ENCODE data around the gene FTO. TPM values are rescaled to one million over a fixed set of nuclear protein-coding genes. Genes with fewer than 3 reads are reported as not detected.

The FTO gene
- total RNA-seq, 1 experiment from 2014 or later: 57.4 TPM

DNA sequence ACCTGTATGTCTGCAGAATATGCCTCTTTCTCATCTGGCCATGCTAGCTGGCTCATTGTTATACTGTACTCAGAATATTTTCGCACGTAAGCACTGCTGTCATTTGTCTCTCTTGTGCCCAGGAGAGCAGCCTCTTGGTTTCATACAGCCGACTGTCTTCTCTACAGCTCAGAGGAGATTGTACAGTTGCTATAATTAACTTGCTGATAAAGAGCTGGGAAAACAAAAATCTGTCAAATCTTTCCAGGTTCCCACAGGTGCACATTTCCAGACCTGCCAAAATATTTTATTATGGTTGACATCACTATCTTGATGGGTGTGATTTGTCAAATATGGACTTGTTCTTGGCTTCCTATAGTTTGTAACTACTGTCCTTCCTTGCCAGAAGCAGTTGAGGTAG is 122.7 kb downstream of the FTO start:
- no peak for TF ChIP-seq PRRX2 (CRISPR knock-in tag; IDR thresholded peaks at IDR 0.05)
- no peak for TF ChIP-seq ZNF423 (CRISPR knock-in tag; IDR thresholded peaks at IDR 0.05)
- TF ChIP-seq OVOL2 (CRISPR knock-in tag; IDR thresholded peaks at IDR 0.05; ENCODE audit: borderline replicate concordance): no peak
- TF ChIP-seq MXD4 (CRISPR knock-in tag; IDR thresholded peaks at IDR 0.05; ENCODE audit: borderline replicate concordance): no peak
- TF ChIP-seq, protein P1, sequence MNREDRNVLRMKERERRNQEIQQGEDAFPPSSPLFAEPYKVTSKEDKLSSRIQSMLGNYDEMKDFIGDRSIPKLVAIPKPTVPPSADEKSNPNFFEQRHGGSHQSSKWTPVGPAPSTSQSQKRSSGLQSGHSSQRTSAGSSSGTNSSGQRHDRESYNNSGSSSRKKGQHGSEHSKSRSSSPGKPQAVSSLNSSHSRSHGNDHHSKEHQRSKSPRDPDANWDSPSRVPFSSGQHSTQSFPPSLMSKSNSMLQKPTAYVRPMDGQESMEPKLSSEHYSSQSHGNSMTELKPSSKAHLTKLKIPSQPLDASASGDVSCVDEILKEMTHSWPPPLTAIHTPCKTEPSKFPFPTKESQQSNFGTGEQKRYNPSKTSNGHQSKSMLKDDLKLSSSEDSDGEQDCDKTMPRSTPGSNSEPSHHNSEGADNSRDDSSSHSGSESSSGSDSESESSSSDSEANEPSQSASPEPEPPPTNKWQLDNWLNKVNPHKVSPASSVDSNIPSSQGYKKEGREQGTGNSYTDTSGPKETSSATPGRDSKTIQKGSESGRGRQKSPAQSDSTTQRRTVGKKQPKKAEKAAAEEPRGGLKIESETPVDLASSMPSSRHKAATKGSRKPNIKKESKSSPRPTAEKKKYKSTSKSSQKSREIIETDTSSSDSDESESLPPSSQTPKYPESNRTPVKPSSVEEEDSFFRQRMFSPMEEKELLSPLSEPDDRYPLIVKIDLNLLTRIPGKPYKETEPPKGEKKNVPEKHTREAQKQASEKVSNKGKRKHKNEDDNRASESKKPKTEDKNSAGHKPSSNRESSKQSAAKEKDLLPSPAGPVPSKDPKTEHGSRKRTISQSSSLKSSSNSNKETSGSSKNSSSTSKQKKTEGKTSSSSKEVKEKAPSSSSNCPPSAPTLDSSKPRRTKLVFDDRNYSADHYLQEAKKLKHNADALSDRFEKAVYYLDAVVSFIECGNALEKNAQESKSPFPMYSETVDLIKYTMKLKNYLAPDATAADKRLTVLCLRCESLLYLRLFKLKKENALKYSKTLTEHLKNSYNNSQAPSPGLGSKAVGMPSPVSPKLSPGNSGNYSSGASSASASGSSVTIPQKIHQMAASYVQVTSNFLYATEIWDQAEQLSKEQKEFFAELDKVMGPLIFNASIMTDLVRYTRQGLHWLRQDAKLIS (CRISPR knock-in tag; IDR thresholded peaks at IDR 0.05; ENCODE audit: borderline replicate concordance): no peak
- no peak for TF ChIP-seq ZNF121 (CRISPR knock-in tag; IDR thresholded peaks at IDR 0.05)
- TF ChIP-seq TCF7 (CRISPR knock-in tag; IDR thresholded peaks at IDR 0.05; ENCODE audit: low read depth): no peak
- TF ChIP-seq, protein P2, sequence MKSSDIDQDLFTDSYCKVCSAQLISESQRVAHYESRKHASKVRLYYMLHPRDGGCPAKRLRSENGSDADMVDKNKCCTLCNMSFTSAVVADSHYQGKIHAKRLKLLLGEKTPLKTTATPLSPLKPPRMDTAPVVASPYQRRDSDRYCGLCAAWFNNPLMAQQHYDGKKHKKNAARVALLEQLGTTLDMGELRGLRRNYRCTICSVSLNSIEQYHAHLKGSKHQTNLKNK (CRISPR knock-in tag; IDR thresholded peaks at IDR 0.05): no peak
- no peak for TF ChIP-seq NFATC4 (CRISPR knock-in tag; IDR thresholded peaks at IDR 0.05)
- TF ChIP-seq, protein P3, sequence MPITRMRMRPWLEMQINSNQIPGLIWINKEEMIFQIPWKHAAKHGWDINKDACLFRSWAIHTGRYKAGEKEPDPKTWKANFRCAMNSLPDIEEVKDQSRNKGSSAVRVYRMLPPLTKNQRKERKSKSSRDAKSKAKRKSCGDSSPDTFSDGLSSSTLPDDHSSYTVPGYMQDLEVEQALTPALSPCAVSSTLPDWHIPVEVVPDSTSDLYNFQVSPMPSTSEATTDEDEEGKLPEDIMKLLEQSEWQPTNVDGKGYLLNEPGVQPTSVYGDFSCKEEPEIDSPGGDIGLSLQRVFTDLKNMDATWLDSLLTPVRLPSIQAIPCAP (CRISPR knock-in tag; IDR thresholded peaks at IDR 0.05): no peak
- TF ChIP-seq, protein P4, sequence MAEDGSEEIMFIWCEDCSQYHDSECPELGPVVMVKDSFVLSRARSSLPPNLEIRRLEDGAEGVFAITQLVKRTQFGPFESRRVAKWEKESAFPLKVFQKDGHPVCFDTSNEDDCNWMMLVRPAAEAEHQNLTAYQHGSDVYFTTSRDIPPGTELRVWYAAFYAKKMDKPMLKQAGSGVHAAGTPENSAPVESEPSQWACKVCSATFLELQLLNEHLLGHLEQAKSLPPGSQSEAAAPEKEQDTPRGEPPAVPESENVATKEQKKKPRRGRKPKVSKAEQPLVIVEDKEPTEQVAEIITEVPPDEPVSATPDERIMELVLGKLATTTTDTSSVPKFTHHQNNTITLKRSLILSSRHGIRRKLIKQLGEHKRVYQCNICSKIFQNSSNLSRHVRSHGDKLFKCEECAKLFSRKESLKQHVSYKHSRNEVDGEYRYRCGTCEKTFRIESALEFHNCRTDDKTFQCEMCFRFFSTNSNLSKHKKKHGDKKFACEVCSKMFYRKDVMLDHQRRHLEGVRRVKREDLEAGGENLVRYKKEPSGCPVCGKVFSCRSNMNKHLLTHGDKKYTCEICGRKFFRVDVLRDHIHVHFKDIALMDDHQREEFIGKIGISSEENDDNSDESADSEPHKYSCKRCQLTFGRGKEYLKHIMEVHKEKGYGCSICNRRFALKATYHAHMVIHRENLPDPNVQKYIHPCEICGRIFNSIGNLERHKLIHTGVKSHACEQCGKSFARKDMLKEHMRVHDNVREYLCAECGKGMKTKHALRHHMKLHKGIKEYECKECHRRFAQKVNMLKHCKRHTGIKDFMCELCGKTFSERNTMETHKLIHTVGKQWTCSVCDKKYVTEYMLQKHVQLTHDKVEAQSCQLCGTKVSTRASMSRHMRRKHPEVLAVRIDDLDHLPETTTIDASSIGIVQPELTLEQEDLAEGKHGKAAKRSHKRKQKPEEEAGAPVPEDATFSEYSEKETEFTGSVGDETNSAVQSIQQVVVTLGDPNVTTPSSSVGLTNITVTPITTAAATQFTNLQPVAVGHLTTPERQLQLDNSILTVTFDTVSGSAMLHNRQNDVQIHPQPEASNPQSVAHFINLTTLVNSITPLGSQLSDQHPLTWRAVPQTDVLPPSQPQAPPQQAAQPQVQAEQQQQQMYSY (CRISPR knock-in tag; IDR thresholded peaks at IDR 0.05): no peak
- no peak for TF ChIP-seq MYBL2 (CRISPR knock-in tag; IDR thresholded peaks at IDR 0.05)
- TF ChIP-seq ZNF416 (CRISPR knock-in tag; IDR thresholded peaks at IDR 0.05): no peak
- TF ChIP-seq ZNF232 (CRISPR knock-in tag; IDR thresholded peaks at IDR 0.05): no peak
- TF ChIP-seq, protein P5, sequence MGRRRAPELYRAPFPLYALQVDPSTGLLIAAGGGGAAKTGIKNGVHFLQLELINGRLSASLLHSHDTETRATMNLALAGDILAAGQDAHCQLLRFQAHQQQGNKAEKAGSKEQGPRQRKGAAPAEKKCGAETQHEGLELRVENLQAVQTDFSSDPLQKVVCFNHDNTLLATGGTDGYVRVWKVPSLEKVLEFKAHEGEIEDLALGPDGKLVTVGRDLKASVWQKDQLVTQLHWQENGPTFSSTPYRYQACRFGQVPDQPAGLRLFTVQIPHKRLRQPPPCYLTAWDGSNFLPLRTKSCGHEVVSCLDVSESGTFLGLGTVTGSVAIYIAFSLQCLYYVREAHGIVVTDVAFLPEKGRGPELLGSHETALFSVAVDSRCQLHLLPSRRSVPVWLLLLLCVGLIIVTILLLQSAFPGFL (CRISPR knock-in tag; IDR thresholded peaks at IDR 0.05; ENCODE audit: borderline replicate concordance): no peak
- TF ChIP-seq, protein P6, sequence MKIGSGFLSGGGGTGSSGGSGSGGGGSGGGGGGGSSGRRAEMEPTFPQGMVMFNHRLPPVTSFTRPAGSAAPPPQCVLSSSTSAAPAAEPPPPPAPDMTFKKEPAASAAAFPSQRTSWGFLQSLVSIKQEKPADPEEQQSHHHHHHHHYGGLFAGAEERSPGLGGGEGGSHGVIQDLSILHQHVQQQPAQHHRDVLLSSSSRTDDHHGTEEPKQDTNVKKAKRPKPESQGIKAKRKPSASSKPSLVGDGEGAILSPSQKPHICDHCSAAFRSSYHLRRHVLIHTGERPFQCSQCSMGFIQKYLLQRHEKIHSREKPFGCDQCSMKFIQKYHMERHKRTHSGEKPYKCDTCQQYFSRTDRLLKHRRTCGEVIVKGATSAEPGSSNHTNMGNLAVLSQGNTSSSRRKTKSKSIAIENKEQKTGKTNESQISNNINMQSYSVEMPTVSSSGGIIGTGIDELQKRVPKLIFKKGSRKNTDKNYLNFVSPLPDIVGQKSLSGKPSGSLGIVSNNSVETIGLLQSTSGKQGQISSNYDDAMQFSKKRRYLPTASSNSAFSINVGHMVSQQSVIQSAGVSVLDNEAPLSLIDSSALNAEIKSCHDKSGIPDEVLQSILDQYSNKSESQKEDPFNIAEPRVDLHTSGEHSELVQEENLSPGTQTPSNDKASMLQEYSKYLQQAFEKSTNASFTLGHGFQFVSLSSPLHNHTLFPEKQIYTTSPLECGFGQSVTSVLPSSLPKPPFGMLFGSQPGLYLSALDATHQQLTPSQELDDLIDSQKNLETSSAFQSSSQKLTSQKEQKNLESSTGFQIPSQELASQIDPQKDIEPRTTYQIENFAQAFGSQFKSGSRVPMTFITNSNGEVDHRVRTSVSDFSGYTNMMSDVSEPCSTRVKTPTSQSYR (CRISPR knock-in tag; IDR thresholded peaks at IDR 0.05): no peak
- TF ChIP-seq, protein P7, sequence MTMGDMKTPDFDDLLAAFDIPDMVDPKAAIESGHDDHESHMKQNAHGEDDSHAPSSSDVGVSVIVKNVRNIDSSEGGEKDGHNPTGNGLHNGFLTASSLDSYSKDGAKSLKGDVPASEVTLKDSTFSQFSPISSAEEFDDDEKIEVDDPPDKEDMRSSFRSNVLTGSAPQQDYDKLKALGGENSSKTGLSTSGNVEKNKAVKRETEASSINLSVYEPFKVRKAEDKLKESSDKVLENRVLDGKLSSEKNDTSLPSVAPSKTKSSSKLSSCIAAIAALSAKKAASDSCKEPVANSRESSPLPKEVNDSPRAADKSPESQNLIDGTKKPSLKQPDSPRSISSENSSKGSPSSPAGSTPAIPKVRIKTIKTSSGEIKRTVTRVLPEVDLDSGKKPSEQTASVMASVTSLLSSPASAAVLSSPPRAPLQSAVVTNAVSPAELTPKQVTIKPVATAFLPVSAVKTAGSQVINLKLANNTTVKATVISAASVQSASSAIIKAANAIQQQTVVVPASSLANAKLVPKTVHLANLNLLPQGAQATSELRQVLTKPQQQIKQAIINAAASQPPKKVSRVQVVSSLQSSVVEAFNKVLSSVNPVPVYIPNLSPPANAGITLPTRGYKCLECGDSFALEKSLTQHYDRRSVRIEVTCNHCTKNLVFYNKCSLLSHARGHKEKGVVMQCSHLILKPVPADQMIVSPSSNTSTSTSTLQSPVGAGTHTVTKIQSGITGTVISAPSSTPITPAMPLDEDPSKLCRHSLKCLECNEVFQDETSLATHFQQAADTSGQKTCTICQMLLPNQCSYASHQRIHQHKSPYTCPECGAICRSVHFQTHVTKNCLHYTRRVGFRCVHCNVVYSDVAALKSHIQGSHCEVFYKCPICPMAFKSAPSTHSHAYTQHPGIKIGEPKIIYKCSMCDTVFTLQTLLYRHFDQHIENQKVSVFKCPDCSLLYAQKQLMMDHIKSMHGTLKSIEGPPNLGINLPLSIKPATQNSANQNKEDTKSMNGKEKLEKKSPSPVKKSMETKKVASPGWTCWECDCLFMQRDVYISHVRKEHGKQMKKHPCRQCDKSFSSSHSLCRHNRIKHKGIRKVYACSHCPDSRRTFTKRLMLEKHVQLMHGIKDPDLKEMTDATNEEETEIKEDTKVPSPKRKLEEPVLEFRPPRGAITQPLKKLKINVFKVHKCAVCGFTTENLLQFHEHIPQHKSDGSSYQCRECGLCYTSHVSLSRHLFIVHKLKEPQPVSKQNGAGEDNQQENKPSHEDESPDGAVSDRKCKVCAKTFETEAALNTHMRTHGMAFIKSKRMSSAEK (CRISPR knock-in tag; IDR thresholded peaks at IDR 0.05; ENCODE audit: borderline replicate concordance): no peak
- TF ChIP-seq, protein P8, sequence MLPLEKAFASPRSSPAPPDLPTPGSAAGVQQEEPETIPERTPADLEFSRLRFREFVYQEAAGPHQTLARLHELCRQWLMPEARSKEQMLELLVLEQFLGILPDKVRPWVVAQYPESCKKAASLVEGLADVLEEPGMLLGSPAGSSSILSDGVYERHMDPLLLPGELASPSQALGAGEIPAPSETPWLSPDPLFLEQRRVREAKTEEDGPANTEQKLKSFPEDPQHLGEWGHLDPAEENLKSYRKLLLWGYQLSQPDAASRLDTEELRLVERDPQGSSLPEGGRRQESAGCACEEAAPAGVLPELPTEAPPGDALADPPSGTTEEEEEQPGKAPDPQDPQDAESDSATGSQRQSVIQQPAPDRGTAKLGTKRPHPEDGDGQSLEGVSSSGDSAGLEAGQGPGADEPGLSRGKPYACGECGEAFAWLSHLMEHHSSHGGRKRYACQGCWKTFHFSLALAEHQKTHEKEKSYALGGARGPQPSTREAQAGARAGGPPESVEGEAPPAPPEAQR (CRISPR knock-in tag; IDR thresholded peaks at IDR 0.05): no peak
- Mint-ChIP-seq H3K36me3 (peaks cover 8% of the 10 kb centered on the region; the same call in 1 of the 2 replicates), H3K27ac (no peak overlapping the region), H3K4me3 (no peak overlapping the region), H3K9me3 (no peaks in the 10 kb centered on the region), H3K27me3 (ENCODE audit: low read depth) (no peaks in the 10 kb centered on the region), H3K4me1 (peaks cover 6% of the 10 kb centered on the region; the same call in 1 of the 2 replicates)
- CTCF ChIA-PET: interaction anchor here (0.6 kb wide), 1 partner anchor 970 kb away, joined by 3 read pairs; no protein-coding TSS in a partner anchor
- DNase-seq (ENCODE audit: low spot score): no peak
- no peak for ATAC-seq
- POLR2A ChIA-PET: no interaction called here
